ENCODE data around the gene TANGO2.

Gene TANGO2

GRCh38 chr22:20043057-20043996 lies 22.4 kb downstream of the TANGO2 start:
- DNase-seq (ENCODE audit: low read depth, low spot score), result no peak

- DNase-seq (ENCODE audit: low read depth, low spot score), result no peak
Observed at GRCh38 chr22:20043997-20044342, 23.1 kb downstream of the TANGO2 start.

DNA sequence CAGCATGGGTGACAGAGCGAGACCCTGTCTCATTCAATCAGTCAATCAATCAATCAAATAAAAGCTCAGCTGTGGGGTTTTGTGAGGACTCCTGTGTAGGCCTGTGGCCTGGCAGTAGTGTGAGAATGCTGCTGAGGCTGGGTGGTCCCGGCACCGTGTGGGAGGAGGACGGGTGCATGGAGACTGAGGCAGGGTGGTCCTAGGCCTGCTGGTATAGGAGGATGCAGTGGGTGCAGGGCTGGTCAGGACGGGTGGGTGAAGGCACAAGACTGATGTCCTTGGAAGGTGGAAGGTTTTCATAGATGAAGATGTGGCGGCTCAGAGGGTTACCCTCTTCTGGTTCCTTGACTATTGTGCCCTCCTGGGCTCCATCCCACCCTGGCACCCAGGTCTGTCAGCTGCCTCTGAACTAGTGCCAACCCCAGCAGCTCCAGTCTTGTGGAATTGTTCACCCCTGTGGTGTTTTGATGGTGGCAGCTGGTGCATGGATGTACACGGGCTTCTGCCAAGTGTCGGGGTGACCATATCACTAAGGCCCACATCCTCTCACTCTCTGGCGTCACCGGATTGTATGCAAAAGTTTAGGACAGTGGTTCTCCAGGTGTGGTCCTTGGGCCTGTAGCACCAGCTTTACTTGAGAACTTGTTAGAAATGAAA lies 23.7 kb downstream of the TANGO2 start:
- no peak for DNase-seq (ENCODE audit: low read depth, low spot score)

- DNase-seq (ENCODE audit: low read depth, low spot score), result no peak
Observed at GRCh38 chr22:20046730-20047129, 25.8 kb downstream of the TANGO2 start.

DNA sequence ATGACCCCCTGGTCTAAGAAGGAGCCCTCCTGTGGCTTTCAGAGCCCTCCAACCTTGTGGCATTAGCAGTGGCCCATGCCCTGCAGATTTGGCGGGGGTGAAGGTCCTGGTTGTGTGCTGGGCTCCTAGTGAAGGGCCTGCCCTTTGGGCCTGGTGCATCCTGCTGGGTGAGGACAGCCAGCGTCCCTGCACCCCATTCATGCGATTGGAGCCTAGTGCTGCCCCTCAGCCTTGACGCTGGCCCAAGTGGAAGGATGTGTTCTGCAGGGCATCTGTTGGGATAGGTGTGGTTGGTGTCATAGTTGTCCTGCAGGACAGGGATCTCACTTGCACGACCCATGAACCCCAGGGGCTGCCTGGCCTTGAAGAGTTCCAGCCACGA lies 31.0 kb downstream of the TANGO2 start:
- no peak for DNase-seq (ENCODE audit: low read depth, low spot score)

- no peak for DNase-seq (ENCODE audit: low read depth, low spot score)
Observed at GRCh38 chr22:20052309-20053259, 31.7 kb downstream of the TANGO2 start.

DNA sequence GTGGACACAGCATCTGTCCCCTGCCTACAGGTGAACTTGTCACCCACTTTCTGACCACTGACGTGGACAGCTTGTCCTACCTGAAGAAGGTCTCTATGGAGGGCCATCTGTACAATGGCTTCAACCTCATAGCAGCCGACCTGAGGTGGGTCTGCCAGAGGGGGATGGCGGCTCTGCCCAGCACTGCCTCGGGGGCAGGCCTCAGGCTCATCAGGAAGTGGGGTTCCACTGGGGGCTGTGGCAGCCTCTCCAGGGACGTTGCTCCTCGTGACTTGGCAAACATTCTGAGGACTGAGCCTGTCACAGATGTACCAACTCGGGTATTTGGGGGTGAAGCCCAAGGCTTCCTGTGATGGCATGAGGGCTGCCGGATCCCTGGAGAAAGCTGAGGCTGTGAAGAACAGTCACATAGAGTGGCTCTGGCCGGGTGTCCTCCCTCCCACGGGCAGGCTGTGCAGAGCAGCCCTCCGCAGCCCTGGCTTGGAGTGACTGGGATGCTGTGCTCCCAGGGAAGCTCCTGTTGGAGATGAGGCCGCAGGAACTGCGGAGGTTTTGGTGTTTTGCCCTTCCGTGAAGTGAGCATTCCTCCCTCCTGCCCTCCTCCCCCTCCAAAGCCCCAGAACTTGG lies 32.6 kb downstream of the TANGO2 start:
- no peak for DNase-seq (ENCODE audit: low read depth, low spot score)

DNA sequence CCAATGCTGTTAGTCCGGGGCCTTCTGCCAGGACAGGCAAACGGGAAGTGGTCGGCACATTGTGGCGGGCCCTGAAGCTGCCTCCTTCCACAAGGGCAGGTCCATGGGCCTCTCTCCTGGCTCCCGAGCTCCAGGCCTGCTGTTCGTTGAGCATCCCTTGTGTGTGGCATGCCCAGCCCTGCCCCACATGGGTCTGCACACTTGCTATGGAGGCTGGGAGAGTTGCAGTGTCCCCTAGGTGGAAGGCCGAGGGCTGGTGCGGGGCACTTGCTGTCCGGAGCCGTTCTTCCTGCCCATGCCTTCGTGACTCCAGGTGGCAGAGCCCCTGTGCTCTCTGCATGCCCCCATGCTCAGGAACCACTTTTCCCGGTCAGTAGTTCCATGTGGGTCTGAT lies 33.1 kb downstream of the TANGO2 start:
- DNase-seq (ENCODE audit: low read depth, low spot score), result no peak

DNA sequence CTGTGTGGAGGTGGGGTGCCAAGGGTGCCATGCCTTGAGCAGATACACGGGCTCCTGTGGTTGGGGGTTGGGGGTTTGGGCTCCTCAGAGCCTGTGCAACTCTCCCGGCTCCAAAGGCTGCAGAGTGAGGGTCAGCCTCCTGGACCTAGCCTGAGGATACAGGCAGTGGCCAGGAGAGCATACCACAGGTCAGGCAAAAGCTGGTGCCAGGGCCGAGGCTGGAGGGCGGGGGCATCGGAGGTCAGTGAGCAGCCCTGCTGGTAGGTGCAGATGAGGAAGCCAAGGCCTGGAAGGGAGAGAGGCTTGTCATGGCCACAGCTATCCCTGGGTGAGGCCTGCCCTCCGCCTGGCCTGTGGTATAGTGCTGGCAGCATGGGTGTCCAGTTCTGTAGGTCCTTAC lies 33.6 kb downstream of the TANGO2 start:
- DNase-seq (ENCODE audit: low read depth, low spot score), result no peak

DNA sequence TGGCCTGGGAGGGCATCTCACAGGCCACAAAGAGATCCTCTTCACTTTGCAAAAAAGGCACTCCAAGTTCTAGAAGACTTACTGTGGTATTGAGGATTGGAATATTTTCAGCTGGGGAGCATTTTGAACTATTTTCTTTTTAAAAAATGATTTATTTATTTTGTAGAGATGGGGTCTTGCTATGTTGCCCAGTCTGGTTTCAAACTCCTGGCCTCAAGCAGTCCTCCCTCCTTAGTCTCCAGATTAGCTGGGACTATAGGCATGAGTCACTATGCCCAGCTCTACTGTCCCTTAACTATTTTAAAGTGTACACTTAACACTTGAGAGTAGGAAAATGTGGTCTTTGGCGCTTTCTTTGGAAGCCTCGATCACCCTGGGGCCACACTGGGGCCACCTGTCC lies 34.2 kb downstream of the TANGO2 start:
- no peak for DNase-seq (ENCODE audit: low read depth, low spot score)

DNA sequence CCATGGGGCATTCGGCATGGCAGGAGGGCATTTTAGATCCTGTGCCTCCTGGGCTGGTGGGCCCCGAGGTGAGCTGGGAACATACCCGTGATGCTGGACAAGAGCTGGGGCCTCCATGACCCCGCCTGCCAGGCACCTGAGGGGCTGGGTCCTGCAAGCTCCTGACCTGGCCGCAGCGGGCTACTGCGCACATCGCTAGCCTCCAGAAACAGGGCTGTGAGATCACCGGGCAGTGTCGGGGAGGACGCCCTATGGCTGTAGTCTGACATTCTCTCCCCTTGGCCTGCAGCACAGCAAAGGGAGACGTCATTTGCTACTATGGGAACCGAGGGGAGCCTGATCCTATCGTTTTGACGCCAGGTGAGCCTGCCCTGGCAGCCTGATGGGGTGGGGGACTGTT lies 34.7 kb downstream of the TANGO2 start:
- no peak for DNase-seq (ENCODE audit: low read depth, low spot score)

DNA sequence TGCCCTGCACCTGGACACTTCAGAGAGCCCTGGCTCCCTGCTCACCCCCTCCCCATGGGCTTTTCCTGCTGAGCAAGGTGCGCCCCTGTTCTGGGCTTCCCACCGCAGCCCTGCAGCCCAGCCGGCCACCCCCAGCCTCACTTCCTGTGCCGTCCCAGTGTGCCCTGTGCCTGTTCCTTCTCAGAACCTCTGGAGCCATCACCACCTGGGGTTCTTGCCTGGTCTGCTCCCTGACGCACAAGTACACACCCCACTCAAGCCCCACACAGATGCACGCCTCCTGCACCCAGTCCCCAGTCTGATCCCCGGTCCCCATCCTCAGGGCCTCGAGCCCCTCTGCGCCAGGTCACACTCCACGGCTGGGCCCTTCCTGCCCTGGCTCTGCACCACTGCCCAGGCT lies 35.3 kb downstream of the TANGO2 start:
- DNase-seq (ENCODE audit: low read depth, low spot score), result no peak

GRCh38 chr22:20056696-20057386 lies 35.9 kb downstream of the TANGO2 start:
- no peak for DNase-seq (ENCODE audit: low read depth, low spot score)

GRCh38 chr22:20057596-20058268 lies 36.8 kb downstream of the TANGO2 start:
- no peak for DNase-seq (ENCODE audit: low read depth, low spot score)

- DNase-seq (ENCODE audit: low read depth, low spot score), result no peak
Observed at GRCh38 chr22:20058989-20059770, 38.3 kb downstream of the TANGO2 start.

- DNase-seq (ENCODE audit: low read depth, low spot score), result no peak
Observed at GRCh38 chr22:20060700-20061480, 40.0 kb downstream of the TANGO2 start.

- DNase-seq (ENCODE audit: low read depth, low spot score), result no peak
Observed at GRCh38 chr22:20061481-20061861, 40.6 kb downstream of the TANGO2 start.

DNA sequence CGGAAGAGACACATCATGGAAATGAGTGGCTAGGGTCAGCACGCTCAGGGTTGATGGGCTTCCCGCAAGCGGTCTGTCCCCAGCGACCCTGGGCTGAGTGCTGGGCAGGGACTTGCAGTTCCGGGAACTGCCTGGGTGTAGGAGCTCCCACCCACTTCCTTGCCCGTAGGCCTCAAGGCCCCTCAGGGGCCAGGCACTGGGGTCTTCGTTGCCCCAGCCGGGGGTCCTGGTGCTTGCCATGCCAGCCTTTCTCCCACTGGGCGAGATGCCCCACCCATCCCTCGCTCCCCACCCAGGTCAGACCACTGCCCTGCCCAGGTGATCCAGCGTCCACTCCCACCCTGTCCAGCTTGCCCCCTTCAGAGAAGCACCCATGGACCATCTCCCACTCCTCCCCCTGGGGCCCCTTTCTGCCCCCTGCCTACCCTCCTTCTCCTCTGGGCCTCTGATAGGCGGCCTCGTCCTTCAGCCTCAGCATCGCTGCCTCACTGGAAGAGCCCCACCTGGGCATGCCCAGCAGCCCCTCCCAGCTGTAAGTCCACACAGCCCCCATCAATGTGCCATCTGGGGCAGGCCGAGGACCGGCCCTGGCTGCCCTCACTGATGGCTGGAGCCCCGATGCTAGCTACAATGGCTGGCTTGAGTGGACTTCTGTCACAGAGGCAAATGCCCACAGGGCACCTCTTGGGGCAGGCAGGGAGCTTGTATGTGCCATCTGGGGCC lies 41.3 kb downstream of the TANGO2 start:
- DNase-seq (ENCODE audit: low read depth, low spot score), result no peak
